Body of pancreas (tissue), 4 donors: Measurements from ENCODE around the gene CNTNAP2.

Experiments
- CTCF ChIP-seq, 7 experiments: fragments of 450-650 bp in 4 of 7; fragments of 200-600 bp in 3 of 7; sonication (generic) in 3 of 7; IDR thresholded peaks; one replicate each; pipeline ENCODE4 v1.5.1; 2016 to 2019; ENCODE audit warnings: antibody characterized with exemption in 7 of 7
- POLR2A ChIP-seq, 3 donors: fragments of 450-650 bp; IDR thresholded peaks; one replicate each; pipeline ENCODE4 v1.6.1; 2016; ENCODE audit warnings: antibody characterized with exemption in 3 of 3, mild to moderate bottlenecking in 2 of 3

- TF ChIP-seq CTCF (IDR thresholded peaks at IDR 0.05) = no peak
- no peak for TF ChIP-seq POLR2A (IDR thresholded peaks at IDR 0.05)
These were observed 203.0 kb downstream of the CNTNAP2 start for GRCh38 chr7:146319629-146320028.
